KOPT-K1 (cell line): ENCODE measurements around the gene BABAM2.

Source experiments
- H3K27ac ChIP-seq: fragments of 200-600 bp; sonication (generic); 2 replicates; pipeline ENCODE4 v1.5.1; 2016; ENCODE audit warnings: antibody characterized with exemption, mild to moderate bottlenecking, low read depth, low read length; ENCODE audit not compliant: poor library complexity, severe bottlenecking
- H3K36me3 ChIP-seq: fragments of 200-600 bp; sonication (generic); 2 replicates; pipeline ENCODE4 v1.5.1; 2017; ENCODE audit warnings: antibody characterized with exemption, mild to moderate bottlenecking, low read length, moderate library complexity; ENCODE audit not compliant: insufficient read depth
- H3K9me3 ChIP-seq: fragments of 200-600 bp; sonication (generic); 2 replicates; pipeline ENCODE4 v1.5.1; 2017; ENCODE audit warnings: antibody characterized with exemption, low read length, mild to moderate bottlenecking; ENCODE audit not compliant: insufficient read depth, poor library complexity, severe bottlenecking

Gene BABAM2

GRCh38 chr2:27889774-27890145, 769 bp upstream of the BABAM2 start:
- no peaks in the 10 kb centered on the region for H3K9me3 ChIP-seq
- H3K27ac ChIP-seq = peak overlapping the region; percentile 86
- no peaks in the 10 kb centered on the region for H3K36me3 ChIP-seq

- H3K9me3 ChIP-seq = no peaks in the 10 kb centered on the region
- peaks cover 1% of the 10 kb centered on the region; the same call in 1 of the 2 replicates for H3K36me3 ChIP-seq
- peak overlapping the region; percentile 86 for H3K27ac ChIP-seq
These were observed 569 bp downstream of the BABAM2 start for GRCh38 chr2:27890924-27891672.

GRCh38 chr2:27891673-27892105, 1.2 kb downstream of the BABAM2 start:
- Histone ChIP-seq H3K9me3 (no peaks in the 10 kb centered on the region), H3K27ac (no peak overlapping the region), H3K36me3 (peaks cover 7% of the 10 kb centered on the region)

DNA sequence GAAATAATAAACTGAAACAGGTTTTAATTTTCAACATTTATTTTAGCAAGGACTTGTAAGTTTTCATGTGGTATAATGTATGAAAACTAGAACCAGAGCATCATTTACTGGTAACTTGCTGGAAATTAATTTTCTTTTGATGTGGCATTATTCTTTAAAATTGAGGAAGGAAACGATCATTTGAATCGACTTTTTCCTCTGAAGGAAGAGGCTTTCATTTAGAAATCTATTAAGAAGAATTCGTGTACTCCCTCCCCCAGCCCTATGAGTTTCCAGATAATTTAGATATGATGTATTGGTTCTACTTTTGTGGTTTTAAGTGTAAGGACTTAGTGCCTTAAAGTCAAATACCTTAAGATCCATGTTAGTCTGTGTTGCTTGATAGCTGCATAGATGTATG, 2.5 kb downstream of the BABAM2 start:
- Histone ChIP-seq H3K36me3 (peaks cover 11% of the 10 kb centered on the region), H3K9me3 (no peaks in the 10 kb centered on the region), H3K27ac (no peak overlapping the region)

DNA sequence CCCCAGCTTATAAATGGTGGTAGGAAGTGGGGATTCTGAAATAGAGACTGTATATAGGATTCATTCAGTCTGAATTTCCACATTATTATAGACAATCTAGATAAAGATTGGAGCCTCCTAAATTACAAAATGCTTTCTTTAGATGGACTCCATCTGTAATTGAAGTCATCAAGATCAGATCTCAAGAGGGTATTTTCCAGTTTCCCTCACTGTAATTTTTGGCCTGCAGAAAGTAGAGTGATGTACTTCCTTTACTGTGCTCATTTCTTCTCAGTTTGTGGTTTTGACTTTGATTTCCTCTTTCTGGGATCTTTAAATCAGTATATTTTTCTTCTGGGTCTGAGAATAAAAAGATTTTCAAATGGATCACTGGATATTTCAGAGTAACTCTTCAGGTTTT, 7.2 kb downstream of the BABAM2 start:
- H3K9me3 ChIP-seq = no peaks in the 10 kb centered on the region

DNA sequence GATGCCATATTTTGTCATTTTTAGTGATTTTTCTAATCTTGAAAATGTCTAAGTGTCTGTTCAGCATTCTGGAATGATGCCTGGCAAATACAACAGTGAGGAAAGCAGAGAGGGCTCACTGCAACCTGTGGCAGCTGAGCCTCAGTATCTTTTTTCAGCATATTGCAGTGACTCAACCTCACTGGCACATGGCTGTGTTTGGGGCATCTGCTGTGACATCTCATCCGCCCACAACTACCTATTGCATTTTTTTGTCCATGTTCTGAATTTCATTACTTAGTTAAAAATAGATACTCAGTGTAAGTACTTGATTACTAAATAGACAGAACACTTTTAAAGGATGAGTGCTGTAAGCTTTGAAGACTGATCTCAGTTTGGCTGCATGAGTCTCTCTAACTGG, 10.7 kb downstream of the BABAM2 start:
- H3K27ac ChIP-seq = no peak overlapping the region
- no peaks in the 10 kb centered on the region for H3K9me3 ChIP-seq
- peaks cover 12% of the 10 kb centered on the region for H3K36me3 ChIP-seq

More for the DNA sequence above, 7.2 kb downstream of the BABAM2 start:
- H3K27ac ChIP-seq = no peak overlapping the region
- H3K36me3 ChIP-seq = peaks cover 14% of the 10 kb centered on the region

GRCh38 chr2:27902098-27902497, 11.6 kb downstream of the BABAM2 start:
- H3K27ac ChIP-seq = no peak overlapping the region

GRCh38 chr2:27903018-27903417, 12.5 kb downstream of the BABAM2 start:
- Histone ChIP-seq H3K36me3 (0 out of 2 replicates have a peak, but pooled peaks cover 3% of the 10 kb centered on the region), H3K9me3 (no peaks in the 10 kb centered on the region), H3K27ac (no peak overlapping the region)

More at GRCh38 chr2:27902098-27902497, 11.6 kb downstream of the BABAM2 start:
- Histone ChIP-seq H3K36me3 (peaks cover 3% of the 10 kb centered on the region; the same call in 1 of the 2 replicates), H3K9me3 (no peaks in the 10 kb centered on the region)

GRCh38 chr2:27903649-27904404, 13.3 kb downstream of the BABAM2 start:
- H3K9me3 ChIP-seq = no peaks in the 10 kb centered on the region
- H3K27ac ChIP-seq = no peak overlapping the region
- 0 out of 2 replicates have a peak, but pooled peaks cover 3% of the 10 kb centered on the region for H3K36me3 ChIP-seq

- Histone ChIP-seq H3K36me3 (no peaks in the 10 kb centered on the region), H3K9me3 (no peaks in the 10 kb centered on the region), H3K27ac (no peak overlapping the region)
These were observed 13.8 kb downstream of the BABAM2 start for GRCh38 chr2:27904405-27904665.

DNA sequence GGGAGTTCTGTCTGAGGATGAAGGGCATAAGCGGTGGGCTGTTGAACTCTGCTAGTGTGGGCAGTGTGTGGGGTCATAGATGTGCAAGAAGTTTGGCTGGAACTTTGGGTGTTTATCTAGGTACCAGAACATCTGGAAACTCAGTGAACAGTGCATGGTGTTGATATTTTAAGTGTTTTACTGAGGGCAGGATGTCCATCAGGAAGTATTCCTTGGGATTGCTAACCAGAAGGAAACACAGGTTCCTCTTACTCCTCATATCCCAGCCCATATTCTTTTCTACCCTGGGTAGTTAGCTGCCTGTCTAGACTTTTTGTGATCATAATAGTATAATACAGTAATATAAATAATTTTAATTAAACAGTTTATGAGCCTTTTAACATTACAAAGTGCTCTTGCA, 15.5 kb downstream of the BABAM2 start:
- H3K9me3 ChIP-seq = no peaks in the 10 kb centered on the region
- no peaks in the 10 kb centered on the region for H3K36me3 ChIP-seq
- no peak overlapping the region for H3K27ac ChIP-seq

DNA sequence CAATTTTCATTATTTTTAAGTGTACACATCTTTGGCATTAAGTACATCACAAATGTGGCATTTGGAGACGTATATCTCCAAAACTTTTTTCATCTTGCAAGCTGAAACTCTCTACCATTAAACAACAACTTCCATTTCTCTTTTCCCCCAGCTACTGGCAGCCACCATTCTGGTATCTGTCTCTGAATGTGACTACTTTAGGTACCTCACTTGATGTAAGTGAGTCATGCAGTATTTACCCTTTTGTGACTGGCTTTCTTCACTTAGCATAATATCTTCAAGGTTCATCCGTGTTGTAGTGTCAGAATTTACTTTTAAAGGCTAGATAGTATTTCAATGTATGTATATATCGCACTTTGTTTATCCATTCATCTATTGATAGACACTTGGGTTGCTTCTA, 17.0 kb downstream of the BABAM2 start:
- Histone ChIP-seq H3K36me3 (no peaks in the 10 kb centered on the region), H3K9me3 (no peaks in the 10 kb centered on the region), H3K27ac (no peak overlapping the region)

DNA sequence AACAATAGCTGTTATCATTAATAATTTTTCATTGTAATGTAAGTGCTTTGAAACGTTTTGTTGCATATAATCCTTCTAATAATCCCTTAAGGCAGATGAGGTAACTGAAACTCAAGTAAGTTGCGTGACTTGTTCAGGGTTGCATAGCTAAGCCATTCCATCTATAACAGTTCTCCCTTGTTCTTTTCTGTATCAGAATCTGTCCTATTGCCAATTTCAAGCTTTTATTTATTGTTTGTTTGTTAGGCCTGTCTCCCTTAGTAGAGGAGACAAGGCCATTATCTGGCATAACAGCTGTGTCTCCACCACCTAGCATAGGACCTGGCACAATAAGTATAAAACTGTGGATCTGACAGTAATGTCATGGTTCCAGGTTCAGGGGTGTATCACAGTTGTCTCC, 19.4 kb downstream of the BABAM2 start:
- no peak overlapping the region for H3K27ac ChIP-seq
- H3K9me3 ChIP-seq = no peaks in the 10 kb centered on the region
- H3K36me3 ChIP-seq = no peaks in the 10 kb centered on the region

DNA sequence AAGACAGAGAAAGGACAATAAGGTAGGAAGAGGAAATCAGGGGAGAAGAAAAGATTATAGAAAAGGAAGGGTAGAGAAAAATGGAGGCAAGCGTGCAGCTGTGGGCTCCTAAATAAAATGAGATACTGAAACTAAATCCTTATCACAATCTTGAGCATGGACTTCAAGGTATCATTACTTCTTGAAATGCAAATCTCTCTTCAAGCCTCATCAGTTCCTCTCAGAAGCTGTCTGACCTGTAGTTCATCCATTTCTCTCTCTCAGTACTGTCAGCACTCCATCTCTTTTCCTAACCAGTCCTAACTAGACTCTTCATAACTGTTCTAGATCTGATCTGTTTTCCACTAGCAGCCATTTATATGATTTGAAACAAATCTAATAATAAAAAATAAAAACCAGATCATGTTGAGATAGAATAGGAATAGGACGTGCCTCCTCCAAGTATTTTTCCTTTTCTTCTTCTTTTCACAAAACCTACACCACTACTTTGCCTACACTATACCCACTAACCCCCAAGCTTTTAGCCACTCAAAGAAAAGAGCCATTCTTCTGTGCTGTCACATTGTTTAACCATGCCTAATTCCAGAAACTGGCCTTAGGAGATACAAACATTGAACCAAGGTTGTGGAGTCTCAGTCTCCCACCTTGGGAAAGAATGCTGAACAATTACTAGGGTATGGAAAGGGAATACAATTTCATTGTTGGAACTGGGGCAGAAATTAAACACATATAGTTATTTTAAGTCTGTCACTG, 21.1 kb downstream of the BABAM2 start:
- no peak overlapping the region for H3K27ac ChIP-seq

GRCh38 chr2:27912512-27912911, 22.0 kb downstream of the BABAM2 start:
- no peaks in the 10 kb centered on the region for H3K9me3 ChIP-seq
- H3K36me3 ChIP-seq = no peaks in the 10 kb centered on the region
- no peak overlapping the region for H3K27ac ChIP-seq

More for the DNA sequence above, 21.1 kb downstream of the BABAM2 start:
- Histone ChIP-seq H3K9me3 (no peaks in the 10 kb centered on the region), H3K36me3 (no peaks in the 10 kb centered on the region)
